SK-N-SH treated with all-trans-retinoic acid at 6 μM for 48 hours (cell line): ENCODE measurements around the gene CDYL.

Experiments
- GLIS3 ChIP-seq: fragments of 250-450 bp; sonication (Bioruptor Pico); IDR thresholded peaks from 2 replicates; pipeline ENCODE4 v1.5.0; 2020; ENCODE audit warnings: mild to moderate bottlenecking, moderate library complexity
- PATZ1 ChIP-seq: fragments of 250-450 bp; sonication (Bioruptor Pico); IDR thresholded peaks from 2 replicates; pipeline ENCODE4 v1.8.0; 2020; ENCODE audit warnings: mild to moderate bottlenecking, moderate library complexity, borderline replicate concordance
- PPARA ChIP-seq: fragments of 250-450 bp; sonication (Bioruptor Pico); IDR thresholded peaks from 2 replicates; pipeline ENCODE4 v1.5.0; 2020; ENCODE audit warnings: mild to moderate bottlenecking, borderline replicate concordance
- ZFP3 ChIP-seq: fragments of 250-450 bp; sonication (Bioruptor Pico); IDR thresholded peaks from 2 replicates; pipeline ENCODE4 v1.5.0; 2020; ENCODE audit warnings: mild to moderate bottlenecking, moderate library complexity
- ZNF8 ChIP-seq: fragments of 450-650 bp; formaldehyde crosslinking; IDR thresholded peaks from 2 replicates; pipeline ENCODE4 v1.5.0; 2020; ENCODE audit warnings: mild to moderate bottlenecking, moderate library complexity

GRCh38 chr6:4901386-4902061 is 125.3 kb downstream of the CDYL start:
- TF ChIP-seq GLIS3 (CRISPR knock-in tag) (no peak), PATZ1 (CRISPR knock-in tag) (no peak), ZNF8 (CRISPR knock-in tag) (no peak), ZFP3 (no peak), PPARA (CRISPR knock-in tag) (no peak)
